Calu3 (cell line): Measurements from ENCODE around the gene RIMBP2. TPM values are rescaled to one million over a fixed set of nuclear protein-coding genes. Genes with fewer than 3 reads are reported as not detected.

Source experiments
- BruUV-seq: library from RNA; stranded (reverse); fragments of 400-500 nt; replicated peaks from 2 replicates; lab custom pipeline; 2021; lab: Mats Ljungman, UMichigan
- CTCF ChIA-PET: fragments of 300-600 bp; sonication (Branson Sonifier 250); formaldehyde crosslinking; loops from one replicate; lab custom pipeline; 2022; ENCODE audit warnings: antibody characterized with exemption; lab: Charles Lee
- DNase-seq: peaks from one replicate; pipeline ENCODE4 v3.0.0; 2022
- H3K27ac Mint-ChIP-seq: one replicate; pipeline ENCODE4 v1.8.0; 2022; ENCODE audit warnings: mixed read lengths; ENCODE audit not compliant: unreplicated experiment
- H3K27me3 Mint-ChIP-seq: one replicate; pipeline ENCODE4 v1.8.0; 2022; ENCODE audit warnings: mixed read lengths; ENCODE audit not compliant: unreplicated experiment
- H3K36me3 Mint-ChIP-seq: one replicate; pipeline ENCODE4 v1.8.0; 2022; ENCODE audit warnings: mild to moderate bottlenecking, moderate library complexity, mixed read lengths; ENCODE audit not compliant: insufficient read depth, unreplicated experiment
- H3K4me1 Mint-ChIP-seq: one replicate; pipeline ENCODE4 v1.8.0; 2022; ENCODE audit warnings: mild to moderate bottlenecking, low read depth, mixed read lengths; ENCODE audit not compliant: unreplicated experiment
- H3K4me3 Mint-ChIP-seq: one replicate; pipeline ENCODE4 v1.8.0; 2022; ENCODE audit warnings: mild to moderate bottlenecking, low read depth, moderate library complexity, mixed read lengths; ENCODE audit not compliant: unreplicated experiment
- H3K9me3 Mint-ChIP-seq: one replicate; pipeline ENCODE4 v1.8.0; 2022; ENCODE audit warnings: low read depth, mixed read lengths; ENCODE audit not compliant: unreplicated experiment
- CTCF ChIP-seq: fragments of 200-600 bp; IDR thresholded peaks from one replicate; pipeline ENCODE4 v1.8.0; 2022; ENCODE audit warnings: antibody characterized with exemption; ENCODE audit not compliant: unreplicated experiment
- intact Hi-C: fragments of 100-400 bp; cut with micrococcal nuclease; formaldehyde crosslinking; loops from one replicate; pipeline ENCODE4 v1.10.0; 2022; ENCODE audit not compliant: unreplicated experiment
- total RNA-seq: library from RNA; stranded (reverse); gene quantifications from 2 replicates; pipeline ENCODE4 v1.2.3, GENCODE V29; 2022

The RIMBP2 gene
- total RNA-seq, 1 experiment from 2014 or later: 6.1 TPM

GRCh38 chr12:130603396-130603965, 112.6 kb downstream of the RIMBP2 start:
- DNase-seq: no peak
- intact Hi-C loops: no loop called here
- Mint-ChIP-seq H3K9me3 (peaks cover 10% of the 10 kb centered on the region), H3K4me3 (no peak overlapping the region), H3K4me1 (no peaks in the 10 kb centered on the region), H3K36me3 (no peaks in the 10 kb centered on the region), H3K27me3 (no peaks in the 10 kb centered on the region), H3K27ac (no peak overlapping the region)
- TF ChIP-seq CTCF: no peak
- BruUV-seq: no TSS peak
- CTCF ChIA-PET: no interaction called here

- no peak for DNase-seq
- CTCF ChIA-PET: no interaction called here
- H3K4me1 Mint-ChIP-seq: no peaks in the 10 kb centered on the region
- H3K36me3 Mint-ChIP-seq: no peaks in the 10 kb centered on the region
- TF ChIP-seq CTCF: no peak
- intact Hi-C loops: no loop called here
- BruUV-seq: no TSS peak
- H3K27ac Mint-ChIP-seq: no peak overlapping the region
- peaks cover 17% of the 10 kb centered on the region for H3K9me3 Mint-ChIP-seq
- H3K4me3 Mint-ChIP-seq: no peak overlapping the region
- H3K27me3 Mint-ChIP-seq: no peaks in the 10 kb centered on the region
Measured at GRCh38 chr12:130602251-130602650, 113.8 kb downstream of the RIMBP2 start.

GRCh38 chr12:130601327-130601726, 114.8 kb downstream of the RIMBP2 start:
- no peak for TF ChIP-seq CTCF
- DNase-seq: no peak
- no peaks in the 10 kb centered on the region for H3K4me1 Mint-ChIP-seq
- CTCF ChIA-PET: no interaction called here
- BruUV-seq: no TSS peak
- H3K9me3 Mint-ChIP-seq: peaks cover 17% of the 10 kb centered on the region
- no peaks in the 10 kb centered on the region for H3K36me3 Mint-ChIP-seq
- H3K4me3 Mint-ChIP-seq: no peak overlapping the region
- H3K27ac Mint-ChIP-seq: no peak overlapping the region
- intact Hi-C loops: no loop called here
- no peaks in the 10 kb centered on the region for H3K27me3 Mint-ChIP-seq

- H3K27me3 Mint-ChIP-seq: no peaks in the 10 kb centered on the region
- intact Hi-C loops: no loop called here
- DNase-seq: no peak
- H3K27ac Mint-ChIP-seq: no peak overlapping the region
- no peak overlapping the region for H3K4me3 Mint-ChIP-seq
- no peaks in the 10 kb centered on the region for H3K36me3 Mint-ChIP-seq
- peaks cover 12% of the 10 kb centered on the region for H3K9me3 Mint-ChIP-seq
- H3K4me1 Mint-ChIP-seq: no peaks in the 10 kb centered on the region
- no TSS peak for BruUV-seq
- no peak for TF ChIP-seq CTCF
- CTCF ChIA-PET: no interaction called here
Measured at GRCh38 chr12:130596241-130596640, 119.9 kb downstream of the RIMBP2 start.
